GM12874 (cell line): ENCODE measurements around the gene FIBCD1.

ENCODE experiments used
- CTCF ChIP-seq: IDR thresholded peaks from 2 replicates; pipeline ENCODE4 v1.5.1; 2011; ENCODE audit warnings: low read depth, mild to moderate bottlenecking, control low read depth, low read length, moderate library complexity; ENCODE audit not compliant: insufficient read depth

The FIBCD1 gene

GRCh38 chr9:130858739-130859705, 80.0 kb downstream of the FIBCD1 start:
- no peak for TF ChIP-seq CTCF

- TF ChIP-seq CTCF: no peak
These were observed 80.9 kb downstream of the FIBCD1 start for GRCh38 chr9:130857864-130858738.

- TF ChIP-seq CTCF: no peak
These were observed 82.6 kb downstream of the FIBCD1 start for GRCh38 chr9:130856474-130856873.

- TF ChIP-seq CTCF: no peak
These were observed 84.2 kb downstream of the FIBCD1 start for GRCh38 chr9:130854835-130855234.

- TF ChIP-seq CTCF: no peak
These were observed 85.0 kb downstream of the FIBCD1 start for GRCh38 chr9:130854092-130854491.

- no peak for TF ChIP-seq CTCF
These were observed 86.2 kb downstream of the FIBCD1 start for GRCh38 chr9:130852801-130853200.
